ENCODE measurements around the gene CFDP1. TPM values are rescaled to one million over a fixed set of nuclear protein-coding genes. Genes with fewer than 3 reads are reported as not detected.
"Not testable (repeated sequence)": the region's sequence is repeated elsewhere in the genome, so short reads cannot be mapped to it uniquely, and the experiment has no call there.

The CFDP1 gene
- total RNA-seq, 2 experiments from 2014 or later: 37.6 to 41.3 TPM

- H3K36me3 Mint-ChIP-seq; intact Hi-C loops (cut with micrococcal nuclease); DNase-seq; H3K9me3 Mint-ChIP-seq; POLR2A ChIA-PET; H3K4me3 Mint-ChIP-seq; H3K27me3 Mint-ChIP-seq; H3K27ac Mint-ChIP-seq: not testable (repeated sequence)
- peaks cover 35% of the 10 kb centered on the region for H3K4me1 Mint-ChIP-seq (ENCODE audit: low read depth)
- CTCF ChIA-PET: interaction anchor here (0.5 kb wide), 1 partner anchor 1150 kb away, joined by 3 read pairs; no protein-coding TSS in a partner anchor
Observed at GRCh38 chr16:75424105-75424762, 9.1 kb downstream of the CFDP1 start.

GRCh38 chr16:75423723-75424104 lies 9.6 kb downstream of the CFDP1 start:
- Mint-ChIP-seq H3K27ac (no peak overlapping the region), H3K4me1 (ENCODE audit: low read depth) (peaks cover 35% of the 10 kb centered on the region), H3K27me3 (no peaks in the 10 kb centered on the region), H3K9me3 (no peaks in the 10 kb centered on the region), H3K36me3 (no peaks in the 10 kb centered on the region), H3K4me3 (no peak overlapping the region)
- intact Hi-C loops (cut with micrococcal nuclease): no loop called here
- DNase-seq: no peak
- POLR2A ChIA-PET: no interaction called here
- CTCF ChIA-PET: no interaction called here

DNA sequence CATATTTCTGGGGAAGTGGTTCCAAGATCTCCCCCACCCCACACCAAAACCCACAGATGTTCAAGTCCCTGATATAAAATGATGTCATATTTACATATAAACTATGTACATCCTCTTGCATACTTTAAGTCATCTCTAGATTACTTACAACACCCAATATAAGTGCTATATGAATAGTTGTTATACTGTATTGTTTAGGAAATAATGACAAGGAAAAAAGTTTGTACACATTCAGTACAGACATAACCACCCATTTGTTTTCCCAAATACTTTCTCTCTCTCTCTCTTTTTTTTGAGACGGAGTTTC lies 11.5 kb downstream of the CFDP1 start:
- Mint-ChIP-seq H3K4me1 (ENCODE audit: low read depth) (peaks cover 35% of the 10 kb centered on the region), H3K27ac (no peak overlapping the region), H3K4me3 (no peak overlapping the region), H3K36me3 (peaks cover 2% of the 10 kb centered on the region), H3K9me3 (no peaks in the 10 kb centered on the region), H3K27me3 (no peaks in the 10 kb centered on the region)
- ChIA-PET POLR2A (interaction anchor here (0.7 kb wide), 1 partner anchor 12 kb away, joined by 3 read pairs; no protein-coding TSS in a partner anchor), CTCF (interaction anchor here (1.2 kb wide), 1 partner anchor 222 kb away, joined by 4 read pairs; no protein-coding TSS in a partner anchor)
- DNase-seq: no peak
- intact Hi-C loops (cut with micrococcal nuclease): no loop called here

- ChIA-PET POLR2A (interaction anchor here (0.7 kb wide), 1 partner anchor 13 kb away, joined by 3 read pairs; no protein-coding TSS in a partner anchor), CTCF (interaction anchor here (1.2 to 1.3 kb wide), 2 partner anchors 188 to 222 kb away, joined by 4 to 5 read pairs; no protein-coding TSS in a partner anchor)
- H3K9me3 Mint-ChIP-seq: no peaks in the 10 kb centered on the region
- intact Hi-C loops (cut with micrococcal nuclease): no loop called here
- H3K27ac Mint-ChIP-seq: no peak overlapping the region
- no peak overlapping the region for H3K4me3 Mint-ChIP-seq
- H3K36me3 Mint-ChIP-seq: peaks cover 2% of the 10 kb centered on the region
- H3K4me1 Mint-ChIP-seq (ENCODE audit: low read depth): peaks cover 29% of the 10 kb centered on the region
- H3K27me3 Mint-ChIP-seq: no peaks in the 10 kb centered on the region
- DNase-seq: peak; percentile 44
Observed at GRCh38 chr16:75420987-75421819, 12.1 kb downstream of the CFDP1 start.

GRCh38 chr16:75416904-75417565 lies 16.3 kb downstream of the CFDP1 start:
- H3K4me1 Mint-ChIP-seq (ENCODE audit: low read depth): peaks cover 31% of the 10 kb centered on the region
- H3K9me3 Mint-ChIP-seq: no peaks in the 10 kb centered on the region
- intact Hi-C loops (cut with micrococcal nuclease): loop anchor here (5.0 kb wide), 1 partner anchor 45 kb away; the partner anchor contains the start of gene TMEM170A
- H3K36me3 Mint-ChIP-seq: peaks cover 2% of the 10 kb centered on the region
- ChIA-PET POLR2A (no interaction called here), CTCF (interaction anchor here (0.7 to 1.0 kb wide), 2 partner anchors 184 to 217 kb away, joined by 3 read pairs; no protein-coding TSS in a partner anchor)
- H3K27ac Mint-ChIP-seq: no peak overlapping the region
- no peak for DNase-seq
- H3K4me3 Mint-ChIP-seq: no peak overlapping the region
- H3K27me3 Mint-ChIP-seq: no peaks in the 10 kb centered on the region

DNA sequence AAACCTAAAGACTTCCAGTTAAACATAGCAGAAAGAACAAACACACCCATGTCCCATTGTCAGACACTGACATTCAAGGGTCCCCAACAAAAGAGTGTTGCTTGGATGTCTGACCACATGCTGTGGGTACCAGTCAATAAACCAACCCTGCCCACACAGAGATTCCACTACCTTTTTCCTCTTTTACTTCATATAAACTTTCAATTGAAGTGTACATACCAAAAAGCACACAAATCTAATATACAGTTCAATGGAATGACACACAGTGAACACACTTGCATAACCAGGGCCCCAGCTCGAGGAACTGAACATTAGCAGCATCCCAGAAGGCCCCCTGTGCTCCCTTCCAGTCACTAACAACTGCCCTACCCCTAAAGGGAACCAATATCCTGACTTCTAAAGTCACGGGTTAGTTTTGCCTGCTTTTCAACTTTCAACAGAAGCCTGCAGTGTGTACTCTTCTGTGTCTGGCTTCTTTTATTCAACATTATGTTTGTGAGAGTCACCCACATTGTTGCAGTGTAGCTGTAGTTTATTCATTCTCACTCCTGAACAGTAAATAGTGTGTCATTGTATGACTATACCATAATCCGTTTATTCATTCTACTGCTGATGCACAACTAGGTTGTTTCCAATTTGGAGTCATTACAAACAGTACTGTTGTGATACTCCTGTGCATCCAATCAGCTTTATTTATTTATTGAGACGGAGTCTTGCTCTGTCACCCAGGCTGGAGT lies 18.0 kb downstream of the CFDP1 start:
- peaks cover 2% of the 10 kb centered on the region for H3K36me3 Mint-ChIP-seq
- no peaks in the 10 kb centered on the region for H3K9me3 Mint-ChIP-seq
- intact Hi-C loops (cut with micrococcal nuclease): loop anchor here (5.0 kb wide), 1 partner anchor 47 kb away; the partner anchor contains the start of gene TMEM170A
- DNase-seq: no peak
- ChIA-PET POLR2A (interaction anchor here (1.7 kb wide), 1 partner anchor 18 kb away, joined by 3 read pairs; the partner anchor contains the start of gene CFDP1), CTCF (interaction anchor here (0.9 to 1.4 kb wide), 2 partner anchors 13 to 30 kb away, joined by 3 read pairs; no protein-coding TSS in a partner anchor)
- H3K27me3 Mint-ChIP-seq: no peaks in the 10 kb centered on the region
- H3K4me1 Mint-ChIP-seq (ENCODE audit: low read depth): peaks cover 17% of the 10 kb centered on the region
- H3K27ac Mint-ChIP-seq: peak overlapping the region; percentile 58
- no peak overlapping the region for H3K4me3 Mint-ChIP-seq

DNA sequence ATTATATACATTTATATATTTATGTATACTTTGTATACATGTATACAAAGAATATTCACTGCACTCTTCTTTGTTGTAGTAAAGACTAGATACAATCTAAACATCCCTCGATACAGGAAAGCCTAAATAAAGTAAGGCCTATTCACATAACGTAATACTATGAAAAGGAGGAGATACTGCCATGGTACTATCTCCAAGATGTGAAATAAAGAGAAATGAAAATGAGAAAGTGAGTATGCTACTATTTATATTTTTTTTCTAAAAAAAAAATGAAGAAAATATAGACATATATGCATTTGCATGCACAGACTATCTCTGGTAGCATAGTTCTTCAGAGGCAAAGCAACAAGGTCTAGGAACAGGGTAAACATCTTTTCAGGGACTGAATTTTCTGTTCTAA lies 19.4 kb downstream of the CFDP1 start:
- intact Hi-C loops (cut with micrococcal nuclease): no loop called here
- ChIA-PET POLR2A (no interaction called here), CTCF (no interaction called here)
- no peaks in the 10 kb centered on the region for H3K27me3 Mint-ChIP-seq
- no peak overlapping the region for H3K4me3 Mint-ChIP-seq
- H3K36me3 Mint-ChIP-seq: peaks cover 6% of the 10 kb centered on the region
- H3K27ac Mint-ChIP-seq: no peak overlapping the region
- H3K4me1 Mint-ChIP-seq (ENCODE audit: low read depth): peaks cover 13% of the 10 kb centered on the region
- DNase-seq: no peak
- H3K9me3 Mint-ChIP-seq: no peaks in the 10 kb centered on the region

DNA sequence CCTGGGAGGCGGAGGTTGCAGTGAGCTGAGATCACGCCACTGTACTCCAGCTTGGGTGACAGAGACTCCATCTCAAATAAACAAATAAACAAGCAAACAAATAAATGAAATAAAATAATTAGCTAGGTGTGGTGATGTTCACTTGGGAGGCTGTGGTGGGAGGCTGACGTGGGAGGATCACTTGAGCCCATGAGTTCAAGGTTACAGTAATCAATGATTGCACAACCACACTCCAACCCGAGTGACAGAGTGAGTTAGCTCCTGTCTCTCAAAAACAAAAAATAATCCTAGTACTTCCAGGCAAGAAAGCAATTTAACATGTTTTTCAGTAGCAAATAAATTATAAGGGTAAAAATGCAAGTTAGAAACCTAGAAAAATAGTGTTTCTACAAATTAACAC lies 26.4 kb downstream of the CFDP1 start:
- DNase-seq: no peak
- Mint-ChIP-seq H3K4me1 (ENCODE audit: low read depth) (peaks cover 9% of the 10 kb centered on the region), H3K9me3 (no peaks in the 10 kb centered on the region), H3K4me3 (no peak overlapping the region), H3K27me3 (no peaks in the 10 kb centered on the region), H3K27ac (no peak overlapping the region), H3K36me3 (peaks cover 13% of the 10 kb centered on the region)
- ChIA-PET POLR2A (no interaction called here), CTCF (interaction anchor here (0.6 to 1.2 kb wide), 2 partner anchors 26 to 173 kb away, joined by 3 to 4 read pairs; no protein-coding TSS in a partner anchor)
- intact Hi-C loops (cut with micrococcal nuclease): no loop called here

DNA sequence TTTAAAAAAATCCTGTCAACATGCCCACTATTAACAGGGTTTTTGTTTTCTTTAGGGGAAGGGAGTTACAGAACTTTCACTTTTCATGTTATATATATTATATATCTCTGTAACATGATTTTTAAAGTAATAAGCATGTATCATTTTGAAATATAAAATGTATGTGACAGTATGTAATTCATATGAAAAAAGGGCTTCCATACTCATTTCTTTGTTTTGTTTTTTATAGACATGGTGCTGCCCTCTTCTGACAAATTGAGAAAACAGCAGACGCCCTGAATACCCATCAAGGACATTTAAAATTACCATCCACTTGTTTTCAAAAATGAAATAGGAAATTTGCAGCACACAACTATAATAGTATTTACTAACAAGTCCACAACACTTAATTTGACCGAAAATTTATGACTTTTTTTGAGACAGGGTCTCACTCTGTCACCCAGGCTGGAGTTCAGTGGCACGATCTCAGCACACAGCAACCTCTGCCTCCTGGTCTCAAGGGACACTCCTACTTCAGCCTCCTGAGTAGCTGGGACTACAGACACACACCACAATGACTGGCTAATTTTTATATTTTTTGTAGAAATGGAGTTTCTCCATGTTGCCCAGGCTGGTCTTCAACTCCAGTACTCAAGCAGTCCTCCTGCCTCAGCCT lies 30.4 kb downstream of the CFDP1 start:
- POLR2A ChIA-PET: no interaction called here
- H3K36me3 Mint-ChIP-seq: peaks cover 10% of the 10 kb centered on the region
- intact Hi-C loops (cut with micrococcal nuclease): loop anchor here (1.0 to 2.0 kb wide), 3 partner anchors 24 to 204 kb away; no protein-coding TSS in a partner anchor
- H3K27ac Mint-ChIP-seq: no peak overlapping the region
- H3K27me3 Mint-ChIP-seq: no peaks in the 10 kb centered on the region
- H3K9me3 Mint-ChIP-seq: no peaks in the 10 kb centered on the region
- H3K4me3 Mint-ChIP-seq: no peak overlapping the region
- H3K4me1 Mint-ChIP-seq (ENCODE audit: low read depth): peaks cover 16% of the 10 kb centered on the region
- no peak for DNase-seq
- CTCF ChIA-PET: interaction anchor here (0.7 to 3.9 kb wide), 12 partner anchors 11 to 212 kb away, joined by 3 to 44 read pairs (median 4); no protein-coding TSS in a partner anchor

DNA sequence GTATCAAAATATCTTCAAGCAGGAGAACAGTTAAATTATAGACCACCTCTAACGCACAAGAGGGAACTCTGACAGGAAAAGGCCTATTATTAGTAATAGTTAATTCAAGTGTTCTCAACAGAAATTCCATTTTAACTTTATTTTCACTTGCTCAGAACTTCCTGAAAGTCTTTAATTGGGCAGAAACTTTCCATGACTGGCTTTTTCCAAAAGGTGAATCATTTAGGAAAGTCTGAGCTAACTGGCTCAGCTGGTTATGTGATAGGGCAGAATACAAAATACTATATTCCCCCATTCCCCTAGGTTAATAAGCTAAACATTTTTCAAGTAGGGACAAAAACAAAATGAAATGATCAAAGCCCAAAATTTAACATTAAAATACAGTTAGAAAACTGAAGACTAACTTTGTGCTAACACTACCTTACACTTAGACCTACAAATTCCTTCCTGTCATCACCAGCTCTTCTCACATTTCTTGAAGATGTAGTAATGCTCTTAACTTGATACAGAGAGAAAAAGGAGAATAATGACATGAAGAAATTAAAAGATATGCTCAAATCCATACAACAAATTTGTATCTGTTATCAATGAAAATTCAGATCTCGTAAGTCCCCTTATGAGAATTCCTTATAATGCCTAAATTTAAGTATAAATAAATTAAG lies 31.0 kb downstream of the CFDP1 start:
- CTCF ChIA-PET: interaction anchor here (0.7 to 3.9 kb wide), 13 partner anchors 10 to 596 kb away, joined by 3 to 44 read pairs (median 4); no protein-coding TSS in a partner anchor
- peaks cover 16% of the 10 kb centered on the region for H3K4me1 Mint-ChIP-seq (ENCODE audit: low read depth)
- H3K36me3 Mint-ChIP-seq: peaks cover 6% of the 10 kb centered on the region
- H3K27me3 Mint-ChIP-seq: no peaks in the 10 kb centered on the region
- no peak overlapping the region for H3K4me3 Mint-ChIP-seq
- H3K9me3 Mint-ChIP-seq: no peaks in the 10 kb centered on the region
- intact Hi-C loops (cut with micrococcal nuclease): loop anchor here (2.0 kb wide), 1 partner anchor 23 kb away; no protein-coding TSS in a partner anchor
- peak overlapping the region; percentile 71 for H3K27ac Mint-ChIP-seq
- no peak for DNase-seq
- POLR2A ChIA-PET: no interaction called here
